HEK293T (cell line): ENCODE data around the gene CAMKV.
"Not testable (repeated sequence)": the region's sequence is repeated elsewhere in the genome, so short reads cannot be mapped to it uniquely, and the experiment has no call there.

Experiments
- BHLHE40 ChIP-seq: fragments of 450-650 bp; IDR thresholded peaks from 2 replicates; pipeline ENCODE4 v1.6.1; 2016; ENCODE audit warnings: mild to moderate bottlenecking, moderate library complexity, borderline replicate concordance
- ELF4 ChIP-seq: fragments of 450-650 bp; IDR thresholded peaks from 2 replicates; pipeline ENCODE4 v1.6.1; 2017; ENCODE audit warnings: antibody characterized with exemption
- FOXK2 ChIP-seq: fragments of 450-650 bp; IDR thresholded peaks from 2 replicates; pipeline ENCODE4 v1.6.1; 2016; ENCODE audit warnings: mild to moderate bottlenecking
- SP1 ChIP-seq: fragments of 450-650 bp; IDR thresholded peaks from 2 replicates; pipeline ENCODE4 v1.6.1; 2017
- SUZ12 ChIP-seq: fragments of 450-650 bp; IDR thresholded peaks from 2 replicates; pipeline ENCODE4 v1.6.1; 2016; ENCODE audit warnings: mild to moderate bottlenecking
- ZNF384 ChIP-seq: fragments of 450-650 bp; IDR thresholded peaks from 2 replicates; pipeline ENCODE4 v1.6.1; 2016

DNA sequence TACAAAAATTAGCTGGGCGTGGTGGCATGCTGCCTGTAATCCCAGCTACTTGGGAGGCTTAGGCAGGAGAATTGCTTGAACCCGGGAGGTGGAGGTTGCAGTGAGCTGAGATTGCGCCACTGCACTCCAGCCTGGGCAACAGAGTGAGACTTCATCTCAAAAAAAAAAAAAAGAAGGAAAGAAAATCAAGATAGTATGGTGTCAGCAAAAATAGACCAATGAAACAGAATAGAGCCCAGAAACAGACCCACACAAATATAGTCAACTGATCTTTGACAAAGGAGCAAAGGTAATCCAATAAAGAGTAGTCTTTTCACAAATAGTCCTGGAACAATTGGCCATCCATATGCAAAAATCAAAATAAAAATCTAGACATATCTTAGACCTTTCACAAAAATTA lies 46.6 kb downstream of the CAMKV start:
- TF ChIP-seq FOXK2, SP1, ELF4, BHLHE40, SUZ12, ZNF384: not testable (repeated sequence)
